Measurements from ENCODE around the gene TERB1. TPM values are rescaled to one million over a fixed set of nuclear protein-coding genes. Genes with fewer than 3 reads are reported as not detected.

The TERB1 gene
- total RNA-seq, 3 donors from 2014 or later = 0.28 to 0.32 TPM; not detected in 1

- Histone ChIP-seq H3K9me3 (no peaks in the 10 kb centered on the region), H3K36me3 (ENCODE audit: low read depth) (no peaks in the 10 kb centered on the region), H3K4me1 (ENCODE audit: low read depth) (peaks cover 52% of the 10 kb centered on the region), H3K4me3 (no peak overlapping the region)
- no peak for ATAC-seq
- intact Hi-C loops (cut with DNase I, micrococcal nuclease) = no loop called here
- DNase-seq = no peak
- TF ChIP-seq, protein P1, sequence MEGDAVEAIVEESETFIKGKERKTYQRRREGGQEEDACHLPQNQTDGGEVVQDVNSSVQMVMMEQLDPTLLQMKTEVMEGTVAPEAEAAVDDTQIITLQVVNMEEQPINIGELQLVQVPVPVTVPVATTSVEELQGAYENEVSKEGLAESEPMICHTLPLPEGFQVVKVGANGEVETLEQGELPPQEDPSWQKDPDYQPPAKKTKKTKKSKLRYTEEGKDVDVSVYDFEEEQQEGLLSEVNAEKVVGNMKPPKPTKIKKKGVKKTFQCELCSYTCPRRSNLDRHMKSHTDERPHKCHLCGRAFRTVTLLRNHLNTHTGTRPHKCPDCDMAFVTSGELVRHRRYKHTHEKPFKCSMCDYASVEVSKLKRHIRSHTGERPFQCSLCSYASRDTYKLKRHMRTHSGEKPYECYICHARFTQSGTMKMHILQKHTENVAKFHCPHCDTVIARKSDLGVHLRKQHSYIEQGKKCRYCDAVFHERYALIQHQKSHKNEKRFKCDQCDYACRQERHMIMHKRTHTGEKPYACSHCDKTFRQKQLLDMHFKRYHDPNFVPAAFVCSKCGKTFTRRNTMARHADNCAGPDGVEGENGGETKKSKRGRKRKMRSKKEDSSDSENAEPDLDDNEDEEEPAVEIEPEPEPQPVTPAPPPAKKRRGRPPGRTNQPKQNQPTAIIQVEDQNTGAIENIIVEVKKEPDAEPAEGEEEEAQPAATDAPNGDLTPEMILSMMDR (IDR thresholded peaks at IDR 0.05) = no peak
These were observed 54.7 kb downstream of the TERB1 start for GRCh38 chr16:66746682-66747081.

- Histone ChIP-seq H3K4me3 (no peak overlapping the region), H3K36me3 (ENCODE audit: low read depth) (no peaks in the 10 kb centered on the region), H3K9me3 (no peaks in the 10 kb centered on the region), H3K4me1 (ENCODE audit: low read depth) (peaks cover 58% of the 10 kb centered on the region)
- TF ChIP-seq, protein P1 (IDR thresholded peaks at IDR 0.05) = no peak
- intact Hi-C loops (cut with DNase I, micrococcal nuclease) = no loop called here
- ATAC-seq (no peak), DNase-seq (no peak)
These were observed 55.3 kb downstream of the TERB1 start for GRCh38 chr16:66746048-66746447.

DNA sequence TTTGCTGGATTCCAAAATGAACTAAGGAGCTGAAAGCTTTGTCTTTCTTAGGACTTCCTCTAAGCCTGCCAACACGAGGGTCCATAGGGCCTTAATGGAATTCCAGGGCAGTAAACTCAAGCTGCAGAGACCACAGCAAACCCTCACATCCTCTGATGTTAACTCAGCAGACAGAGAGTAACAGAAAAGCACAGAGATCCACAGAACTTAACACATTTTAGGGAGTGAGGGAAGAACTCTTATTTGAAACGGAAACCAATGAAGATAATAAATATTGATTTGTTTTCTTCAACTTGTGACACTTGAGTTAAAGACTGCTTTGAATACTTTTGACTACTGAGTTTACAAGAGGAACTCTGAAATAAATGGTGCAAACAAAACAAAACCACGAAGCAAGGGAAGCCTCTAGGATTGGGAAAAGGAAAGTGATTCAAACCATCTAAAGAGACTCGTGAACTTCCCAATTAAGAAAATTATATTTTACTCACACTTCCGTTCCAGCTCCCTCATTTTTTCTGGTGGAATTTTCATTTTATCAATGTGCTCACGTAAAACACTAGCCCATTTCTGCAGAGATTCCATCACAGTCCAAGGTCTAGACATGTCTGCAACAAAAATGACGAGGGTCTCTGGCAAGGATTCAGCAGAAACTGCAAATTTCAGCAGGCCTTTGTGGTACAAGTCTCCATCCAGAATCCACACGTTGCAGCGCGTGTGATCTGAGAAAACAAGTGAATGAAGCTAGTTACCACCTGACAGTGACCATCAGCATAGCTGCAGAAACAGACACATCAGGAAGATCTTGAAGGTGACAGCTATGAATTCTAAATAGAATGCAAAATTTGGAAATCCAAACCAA lies 59.2 kb downstream of the TERB1 start:
- intact Hi-C loops (cut with DNase I, micrococcal nuclease) = no loop called here
- ATAC-seq = no peak
- H3K36me3 ChIP-seq (ENCODE audit: low read depth) = no peaks in the 10 kb centered on the region

GRCh38 chr16:66741169-66741900 lies 60.0 kb downstream of the TERB1 start:
- TF ChIP-seq, protein P1 (IDR thresholded peaks at IDR 0.05) = no peak

More for the DNA sequence above, 59.2 kb downstream of the TERB1 start:
- no peak for DNase-seq
- TF ChIP-seq, protein P1 (IDR thresholded peaks at IDR 0.05) = no peak
- no peak overlapping the region for H3K4me3 ChIP-seq
- H3K9me3 ChIP-seq = no peaks in the 10 kb centered on the region
- H3K4me1 ChIP-seq (ENCODE audit: low read depth) = peaks cover 42% of the 10 kb centered on the region

DNA sequence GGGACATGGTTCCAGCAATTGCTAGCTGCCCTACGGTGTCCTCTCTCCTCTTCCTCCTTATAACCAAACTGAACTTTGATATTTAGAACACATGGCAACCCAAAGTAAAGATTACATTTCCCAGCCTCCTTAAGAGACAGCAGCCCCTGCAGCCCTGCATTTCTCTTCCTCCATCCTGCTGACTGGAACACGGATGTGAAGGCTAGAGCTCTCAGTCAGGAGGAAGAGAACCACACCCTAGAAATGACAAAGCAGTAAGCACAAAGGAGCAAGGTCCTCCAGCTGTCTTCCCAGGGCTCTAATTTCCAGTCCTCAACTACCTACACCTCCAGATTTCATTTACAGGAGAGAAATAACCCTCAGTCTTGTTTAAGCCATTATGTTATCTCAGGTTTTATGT lies 60.9 kb downstream of the TERB1 start:
- TF ChIP-seq, protein P1 (IDR thresholded peaks at IDR 0.05) = no peak
- no peaks in the 10 kb centered on the region for H3K9me3 ChIP-seq
- DNase-seq = peak; percentile 50 to 71 (median 56)
- H3K36me3 ChIP-seq (ENCODE audit: low read depth) = peaks cover 5% of the 10 kb centered on the region
- no peak overlapping the region for H3K4me3 ChIP-seq
- peak; percentile 96 for ATAC-seq
- intact Hi-C loops (cut with DNase I, micrococcal nuclease) = no loop called here
- H3K4me1 ChIP-seq (ENCODE audit: low read depth) = peaks cover 32% of the 10 kb centered on the region

More at GRCh38 chr16:66741169-66741900, 60.0 kb downstream of the TERB1 start:
- intact Hi-C loops (cut with DNase I, micrococcal nuclease) = no loop called here
- H3K9me3 ChIP-seq = no peaks in the 10 kb centered on the region
- H3K4me3 ChIP-seq = no peak overlapping the region
- peak; percentile 83 for ATAC-seq
- DNase-seq = peak; percentile 79 to 95 (median 83)
- no peaks in the 10 kb centered on the region for H3K36me3 ChIP-seq (ENCODE audit: low read depth)
- peaks cover 34% of the 10 kb centered on the region for H3K4me1 ChIP-seq (ENCODE audit: low read depth)

All from mucosa of descending colon (tissue), 3 donors.